ENCODE results near the gene DGKK. TPM values are rescaled to one million over a fixed set of nuclear protein-coding genes. Genes with fewer than 3 reads are reported as not detected.

The DGKK gene
- not detected for total RNA-seq

- TF ChIP-seq CTCF (IDR thresholded peaks at IDR 0.05; ENCODE audit: low read depth) = no peak
Observed at GRCh38 chrX:50470103-50471031, at the start of gene DGKK. Gene DGKK (minus strand): TSS chrX:50470825. CDS start chrX:50470678, 147 bp downstream.

GRCh38 chrX:50514811-50515210 lies 44.2 kb upstream of the DGKK start:
- TF ChIP-seq CTCF (IDR thresholded peaks at IDR 0.05; ENCODE audit: low read depth) = no peak

GRCh38 chrX:50497114-50497513 lies 26.5 kb upstream of the DGKK start:
- no peak for TF ChIP-seq CTCF (IDR thresholded peaks at IDR 0.05; ENCODE audit: low read depth)

- no peak for TF ChIP-seq CTCF (IDR thresholded peaks at IDR 0.05; ENCODE audit: low read depth)
Observed at GRCh38 chrX:50495616-50496015, 25.0 kb upstream of the DGKK start.

- TF ChIP-seq CTCF (IDR thresholded peaks at IDR 0.05; ENCODE audit: low read depth) = no peak
Observed at GRCh38 chrX:50492720-50493119, 22.1 kb upstream of the DGKK start.

GRCh38 chrX:50484662-50485061 lies 14.0 kb upstream of the DGKK start:
- TF ChIP-seq CTCF (IDR thresholded peaks at IDR 0.05; ENCODE audit: low read depth) = no peak

- TF ChIP-seq CTCF (IDR thresholded peaks at IDR 0.05; ENCODE audit: low read depth) = no peak
Observed at GRCh38 chrX:50483283-50483682, 12.7 kb upstream of the DGKK start.

Measured in subcutaneous adipose tissue (tissue), 4 donors.